Brain microvascular endothelial cell (primary cell): ENCODE measurements around the gene FAM193A.
"Not testable (repeated sequence)": the region's sequence is repeated elsewhere in the genome, so short reads cannot be mapped to it uniquely, and the experiment has no call there.

ENCODE experiments used
- DNase-seq: peaks from one replicate; pipeline ENCODE4 v3.0.0-alpha.2; 2020
- H3K27ac ChIP-seq: fragments of 250-450 bp; sonication (Bioruptor Pico); 2 replicates; pipeline ENCODE4 v1.5.1; 2020; ENCODE audit warnings: mild to moderate bottlenecking, moderate library complexity
- H3K27me3 ChIP-seq: fragments of 250-450 bp; sonication (Bioruptor Pico); replicated peaks from 2 replicates; pipeline ENCODE4 v1.5.1; 2020; ENCODE audit warnings: mild to moderate bottlenecking
- H3K36me3 ChIP-seq: fragments of 250-450 bp; sonication (Bioruptor Pico); replicated peaks from 2 replicates; pipeline ENCODE4 v1.5.1; 2020; ENCODE audit warnings: mild to moderate bottlenecking
- H3K4me3 ChIP-seq: 2 replicates; pipeline ENCODE4 v1.5.1; 2011; ENCODE audit warnings: low read depth, mild to moderate bottlenecking, control low read depth, low read length, moderate library complexity
- in situ Hi-C: cut with HindIII; loops from 2 replicates; pipeline ENCODE4 v1.10.0; 2017; ENCODE audit warnings: low sequenced_read_pairs, low pct_ligation_motif_present
- TF ChIP-seq, protein P1 (sequence below): IDR thresholded peaks from 2 replicates; pipeline ENCODE4 v1.5.1; 2011; ENCODE audit warnings: low read depth, mild to moderate bottlenecking, moderate library complexity, low read length, control low read depth, inconsistent platforms; ENCODE audit errors: missing control alignments

The FAM193A gene

GRCh38 chr4:2722033-2722432, 185.6 kb downstream of the FAM193A start:
- Histone ChIP-seq H3K36me3 (peaks cover 27% of the 10 kb centered on the region), H3K4me3 (no peak overlapping the region), H3K27ac (no peak overlapping the region), H3K27me3 (no peaks in the 10 kb centered on the region)
- no peak for DNase-seq
- in situ Hi-C loops = no loop called here
- TF ChIP-seq, protein P1, sequence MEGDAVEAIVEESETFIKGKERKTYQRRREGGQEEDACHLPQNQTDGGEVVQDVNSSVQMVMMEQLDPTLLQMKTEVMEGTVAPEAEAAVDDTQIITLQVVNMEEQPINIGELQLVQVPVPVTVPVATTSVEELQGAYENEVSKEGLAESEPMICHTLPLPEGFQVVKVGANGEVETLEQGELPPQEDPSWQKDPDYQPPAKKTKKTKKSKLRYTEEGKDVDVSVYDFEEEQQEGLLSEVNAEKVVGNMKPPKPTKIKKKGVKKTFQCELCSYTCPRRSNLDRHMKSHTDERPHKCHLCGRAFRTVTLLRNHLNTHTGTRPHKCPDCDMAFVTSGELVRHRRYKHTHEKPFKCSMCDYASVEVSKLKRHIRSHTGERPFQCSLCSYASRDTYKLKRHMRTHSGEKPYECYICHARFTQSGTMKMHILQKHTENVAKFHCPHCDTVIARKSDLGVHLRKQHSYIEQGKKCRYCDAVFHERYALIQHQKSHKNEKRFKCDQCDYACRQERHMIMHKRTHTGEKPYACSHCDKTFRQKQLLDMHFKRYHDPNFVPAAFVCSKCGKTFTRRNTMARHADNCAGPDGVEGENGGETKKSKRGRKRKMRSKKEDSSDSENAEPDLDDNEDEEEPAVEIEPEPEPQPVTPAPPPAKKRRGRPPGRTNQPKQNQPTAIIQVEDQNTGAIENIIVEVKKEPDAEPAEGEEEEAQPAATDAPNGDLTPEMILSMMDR = no peak

DNA sequence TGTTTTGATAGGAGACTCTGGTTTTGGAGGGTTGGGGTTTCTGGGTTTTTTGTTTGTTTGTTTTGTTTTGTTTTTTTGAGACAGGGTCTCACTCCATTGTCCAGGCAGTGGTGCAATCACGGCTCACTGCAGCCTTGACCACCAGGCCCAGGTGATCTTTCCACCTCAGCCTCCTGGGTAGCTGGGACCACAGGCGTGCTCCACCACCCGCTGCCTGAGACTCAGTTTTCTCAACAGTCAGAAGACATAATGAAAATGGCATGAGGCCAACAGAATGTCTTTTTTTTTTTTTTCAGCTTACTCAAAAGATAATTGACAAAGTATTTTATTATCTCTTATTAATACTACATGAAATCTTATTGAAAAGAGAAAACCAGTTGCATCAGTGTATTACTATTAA, 187.3 kb downstream of the FAM193A start:
- Histone ChIP-seq H3K27ac (no peak overlapping the region), H3K36me3 (peaks cover 22% of the 10 kb centered on the region), H3K4me3 (no peak overlapping the region), H3K27me3 (no peaks in the 10 kb centered on the region)
- no peak for DNase-seq
- TF ChIP-seq, protein P1 = no peak
- in situ Hi-C loops = no loop called here

- in situ Hi-C loops = no loop called here
- Histone ChIP-seq H3K36me3 (peaks cover 24% of the 10 kb centered on the region), H3K27ac (no peak overlapping the region), H3K27me3 (no peaks in the 10 kb centered on the region), H3K4me3 (no peak overlapping the region)
- TF ChIP-seq, protein P1 = no peak
- DNase-seq = no peak
These were observed 188.9 kb downstream of the FAM193A start for GRCh38 chr4:2725380-2725779.

- DNase-seq, H3K27ac ChIP-seq, H3K4me3 ChIP-seq, H3K27me3 ChIP-seq, in situ Hi-C loops: not testable (repeated sequence)
- peaks cover 19% of the 10 kb centered on the region for H3K36me3 ChIP-seq
These were observed 190.4 kb downstream of the FAM193A start for GRCh38 chr4:2726881-2727280.

GRCh38 chr4:2728221-2728620, 191.8 kb downstream of the FAM193A start:
- DNase-seq = no peak

DNA sequence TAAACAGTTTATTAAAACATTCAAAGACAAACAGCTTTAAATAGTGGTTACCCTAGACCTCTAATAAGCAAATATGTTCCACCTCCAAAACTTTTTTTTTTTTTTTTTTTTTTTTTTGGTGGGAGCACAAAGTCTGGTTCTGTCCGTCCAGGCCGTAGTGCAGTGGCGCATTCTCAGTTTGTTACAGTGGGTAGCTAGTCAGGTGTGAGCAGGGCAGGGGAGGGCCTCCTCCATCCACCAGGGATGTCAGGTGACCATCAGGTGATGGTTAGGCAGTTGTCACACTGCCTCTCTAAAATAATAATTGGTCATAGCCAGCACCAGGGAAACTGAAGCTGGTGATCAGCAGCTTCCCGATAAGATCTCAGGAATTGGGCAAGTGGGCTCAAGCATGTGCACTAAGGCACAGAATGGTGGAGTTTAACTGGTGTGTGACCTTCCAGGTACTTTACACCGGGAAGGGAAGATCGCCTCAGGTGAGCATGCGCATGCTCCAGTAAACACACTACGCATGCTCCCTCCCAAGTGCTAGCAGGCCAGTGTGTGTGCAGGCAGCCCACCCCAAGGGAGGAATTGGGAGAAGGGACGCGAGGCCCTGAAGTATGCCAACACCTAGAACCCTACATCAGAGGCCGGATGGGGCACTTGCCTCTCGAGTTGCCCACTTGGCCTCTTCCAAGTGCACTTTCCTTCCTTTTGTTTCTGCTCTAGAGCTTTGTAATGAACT, 192.5 kb downstream of the FAM193A start:
- TF ChIP-seq, protein P1 = no peak
- in situ Hi-C loops = no loop called here
- Histone ChIP-seq H3K36me3 (peaks cover 28% of the 10 kb centered on the region), H3K27me3 (no peaks in the 10 kb centered on the region), H3K4me3 (no peak overlapping the region), H3K27ac (no peak overlapping the region)
- no peak for DNase-seq

More at GRCh38 chr4:2728221-2728620, 191.8 kb downstream of the FAM193A start:
- no peak overlapping the region for H3K27ac ChIP-seq
- H3K36me3 ChIP-seq = peaks cover 24% of the 10 kb centered on the region
- no peak overlapping the region for H3K4me3 ChIP-seq
- TF ChIP-seq, protein P1 = no peak
- H3K27me3 ChIP-seq = no peaks in the 10 kb centered on the region
- in situ Hi-C loops = no loop called here
